ENCODE data around the gene ARL5C.

DNA sequence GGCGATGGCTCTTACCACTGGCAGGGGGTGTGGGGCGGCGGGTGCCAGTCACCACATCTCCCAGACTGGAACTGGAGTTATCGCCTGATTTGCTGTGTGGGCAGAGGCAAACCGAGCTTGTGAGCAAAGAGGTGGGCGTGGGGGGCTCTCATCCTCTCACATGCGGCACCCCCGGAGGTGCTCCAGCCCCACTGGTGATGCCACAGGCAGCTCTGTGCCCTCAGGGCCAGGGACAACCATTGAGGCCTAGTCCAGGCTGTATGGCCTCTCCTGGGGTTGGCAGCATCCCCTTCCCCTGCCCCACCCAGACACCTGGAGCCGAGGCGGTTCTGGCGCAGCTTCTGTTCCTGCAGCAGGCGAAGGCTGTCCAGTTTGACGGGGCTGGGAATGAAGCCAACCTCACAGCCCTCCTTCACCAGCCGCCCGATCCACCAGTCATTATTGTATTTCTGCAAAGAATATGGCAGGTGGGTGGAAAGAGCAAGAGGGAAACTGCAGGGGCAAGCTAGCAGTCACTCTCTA lies 20.6 kb upstream of the ARL5C start:
- TF ChIP-seq, protein P1, sequence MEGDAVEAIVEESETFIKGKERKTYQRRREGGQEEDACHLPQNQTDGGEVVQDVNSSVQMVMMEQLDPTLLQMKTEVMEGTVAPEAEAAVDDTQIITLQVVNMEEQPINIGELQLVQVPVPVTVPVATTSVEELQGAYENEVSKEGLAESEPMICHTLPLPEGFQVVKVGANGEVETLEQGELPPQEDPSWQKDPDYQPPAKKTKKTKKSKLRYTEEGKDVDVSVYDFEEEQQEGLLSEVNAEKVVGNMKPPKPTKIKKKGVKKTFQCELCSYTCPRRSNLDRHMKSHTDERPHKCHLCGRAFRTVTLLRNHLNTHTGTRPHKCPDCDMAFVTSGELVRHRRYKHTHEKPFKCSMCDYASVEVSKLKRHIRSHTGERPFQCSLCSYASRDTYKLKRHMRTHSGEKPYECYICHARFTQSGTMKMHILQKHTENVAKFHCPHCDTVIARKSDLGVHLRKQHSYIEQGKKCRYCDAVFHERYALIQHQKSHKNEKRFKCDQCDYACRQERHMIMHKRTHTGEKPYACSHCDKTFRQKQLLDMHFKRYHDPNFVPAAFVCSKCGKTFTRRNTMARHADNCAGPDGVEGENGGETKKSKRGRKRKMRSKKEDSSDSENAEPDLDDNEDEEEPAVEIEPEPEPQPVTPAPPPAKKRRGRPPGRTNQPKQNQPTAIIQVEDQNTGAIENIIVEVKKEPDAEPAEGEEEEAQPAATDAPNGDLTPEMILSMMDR (IDR thresholded peaks at IDR 0.05; ENCODE audit: low read depth, low read length) = no peak
- TF ChIP-seq EZH2phosphoT487 (IDR thresholded peaks at IDR 0.05; ENCODE audit: low read depth) = no peak

Measured in OCI-LY3 (cell line).